Suprapubic skin (tissue), 4 donors: ENCODE data around the gene ANLN. TPM values are rescaled to one million over a fixed set of nuclear protein-coding genes. Genes with fewer than 3 reads are reported as not detected.

Experiments
- DNase-seq, 2 donors: peaks; one replicate each; pipeline ENCODE4 v3.0.0-alpha.2; 2019; ENCODE audit warnings: low spot score in 2 of 2
- H3K27ac ChIP-seq: fragments of 200-600 bp; sonication (generic); one replicate; pipeline ENCODE4 v1.5.1; 2019
- H3K27me3 ChIP-seq: fragments of 200-600 bp; sonication (generic); one replicate; pipeline ENCODE4 v1.5.1; 2019
- H3K36me3 ChIP-seq: fragments of 200-600 bp; sonication (generic); one replicate; pipeline ENCODE4 v1.5.1; 2019
- H3K4me1 ChIP-seq: fragments of 200-600 bp; sonication (generic); one replicate; pipeline ENCODE4 v1.5.1; 2019
- H3K4me3 ChIP-seq: fragments of 200-600 bp; sonication (generic); one replicate; pipeline ENCODE4 v1.5.1; 2019; ENCODE audit warnings: mild to moderate bottlenecking
- H3K9me3 ChIP-seq: fragments of 200-600 bp; sonication (generic); one replicate; pipeline ENCODE4 v1.5.1; 2019
- EP300 ChIP-seq: sonication (generic); formaldehyde crosslinking; IDR thresholded peaks from one replicate; pipeline ENCODE4 v1.6.1; 2017; ENCODE audit warnings: antibody characterized with exemption
- POLR2A ChIP-seq, 2 donors: fragments of 450-650 bp; IDR thresholded peaks; one replicate each; pipeline ENCODE4 v1.6.1; 2017; ENCODE audit warnings: antibody characterized with exemption in 2 of 2, mild to moderate bottlenecking in 2 of 2, moderate library complexity in 2 of 2
- POLR2AphosphoS5 ChIP-seq, 3 donors: sonication (generic); formaldehyde crosslinking; IDR thresholded peaks; one replicate each; pipeline ENCODE4 v1.6.1; 2017; ENCODE audit warnings: antibody characterized with exemption in 3 of 3
- WGBS: methylation state at CpG from one replicate; pipeline ENCODE4 v1.1.5; 2018; 5-methylcytosine and 5-hydroxymethylcytosine counted together
- total RNA-seq, 4 donors: library from RNA; depleted of rRNA; stranded (reverse); fragments of >200 nt; gene quantifications; one replicate each; pipeline ENCODE4 v1.1.0, GENCODE V29; 2016
- TF ChIP-seq, protein P1 (sequence below), 2 donors: fragments of 200-600 bp in 1 of 2; fragments of 450-650 bp in 1 of 2; sonication (generic) in 1 of 2; IDR thresholded peaks; one replicate each; pipeline ENCODE4 v1.5.1; 2016 to 2019; ENCODE audit warnings: antibody characterized with exemption in 2 of 2, mild to moderate bottlenecking in 1 of 2, moderate library complexity in 1 of 2

The ANLN gene
- total RNA-seq, 4 donors from 2014 or later = 10.1 to 33.5 (median 17.9) TPM

DNA sequence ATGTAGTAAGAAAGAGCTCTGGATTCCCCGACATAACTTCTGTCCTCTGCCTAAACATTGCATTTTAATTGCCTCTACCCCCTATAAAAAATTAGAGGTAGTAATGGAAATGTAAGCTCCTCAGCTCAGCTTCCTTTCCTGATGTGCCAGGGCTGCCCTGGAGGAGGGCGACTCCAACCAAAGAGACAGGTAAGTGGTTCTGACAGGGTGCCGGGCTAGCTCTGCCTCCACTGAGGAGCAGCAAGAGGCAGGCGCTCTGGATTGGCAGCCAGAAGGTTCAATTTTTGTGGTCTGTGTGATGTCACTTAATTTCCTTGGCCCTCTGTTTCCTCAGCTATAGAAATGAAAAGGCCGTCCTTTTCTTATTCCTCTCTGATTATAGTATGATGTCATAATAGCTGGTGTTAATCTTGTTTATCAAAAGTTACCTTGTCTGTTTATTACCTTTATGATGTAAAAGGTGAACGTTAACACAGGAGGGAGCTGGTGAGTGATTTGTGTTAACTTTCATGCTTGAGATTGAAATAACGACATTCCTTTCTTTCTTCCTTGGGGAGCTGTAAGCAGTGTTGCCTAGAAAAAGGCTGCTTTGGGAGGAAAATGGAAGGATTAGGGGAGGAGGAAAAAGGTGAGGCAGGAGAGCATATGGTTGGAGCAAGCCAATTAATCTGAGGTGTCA, 51.8 kb downstream of the ANLN start:
- WGBS = 80% methylated on average over 7 of the region's 7 CpGs
- H3K27me3 ChIP-seq = no peaks in the 10 kb centered on the region
- no peaks in the 10 kb centered on the region for H3K4me1 ChIP-seq
- no peak overlapping the region for H3K4me3 ChIP-seq
- no peak overlapping the region for H3K27ac ChIP-seq
- H3K36me3 ChIP-seq = no peaks in the 10 kb centered on the region
- no peak for DNase-seq
- no peaks in the 10 kb centered on the region for H3K9me3 ChIP-seq
- TF ChIP-seq, protein P1, sequence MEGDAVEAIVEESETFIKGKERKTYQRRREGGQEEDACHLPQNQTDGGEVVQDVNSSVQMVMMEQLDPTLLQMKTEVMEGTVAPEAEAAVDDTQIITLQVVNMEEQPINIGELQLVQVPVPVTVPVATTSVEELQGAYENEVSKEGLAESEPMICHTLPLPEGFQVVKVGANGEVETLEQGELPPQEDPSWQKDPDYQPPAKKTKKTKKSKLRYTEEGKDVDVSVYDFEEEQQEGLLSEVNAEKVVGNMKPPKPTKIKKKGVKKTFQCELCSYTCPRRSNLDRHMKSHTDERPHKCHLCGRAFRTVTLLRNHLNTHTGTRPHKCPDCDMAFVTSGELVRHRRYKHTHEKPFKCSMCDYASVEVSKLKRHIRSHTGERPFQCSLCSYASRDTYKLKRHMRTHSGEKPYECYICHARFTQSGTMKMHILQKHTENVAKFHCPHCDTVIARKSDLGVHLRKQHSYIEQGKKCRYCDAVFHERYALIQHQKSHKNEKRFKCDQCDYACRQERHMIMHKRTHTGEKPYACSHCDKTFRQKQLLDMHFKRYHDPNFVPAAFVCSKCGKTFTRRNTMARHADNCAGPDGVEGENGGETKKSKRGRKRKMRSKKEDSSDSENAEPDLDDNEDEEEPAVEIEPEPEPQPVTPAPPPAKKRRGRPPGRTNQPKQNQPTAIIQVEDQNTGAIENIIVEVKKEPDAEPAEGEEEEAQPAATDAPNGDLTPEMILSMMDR (IDR thresholded peaks at IDR 0.05) = no peak
- TF ChIP-seq EP300 (no peak), POLR2AphosphoS5 (IDR thresholded peaks at IDR 0.05) (no peak), POLR2A (IDR thresholded peaks at IDR 0.05) (no peak)

DNA sequence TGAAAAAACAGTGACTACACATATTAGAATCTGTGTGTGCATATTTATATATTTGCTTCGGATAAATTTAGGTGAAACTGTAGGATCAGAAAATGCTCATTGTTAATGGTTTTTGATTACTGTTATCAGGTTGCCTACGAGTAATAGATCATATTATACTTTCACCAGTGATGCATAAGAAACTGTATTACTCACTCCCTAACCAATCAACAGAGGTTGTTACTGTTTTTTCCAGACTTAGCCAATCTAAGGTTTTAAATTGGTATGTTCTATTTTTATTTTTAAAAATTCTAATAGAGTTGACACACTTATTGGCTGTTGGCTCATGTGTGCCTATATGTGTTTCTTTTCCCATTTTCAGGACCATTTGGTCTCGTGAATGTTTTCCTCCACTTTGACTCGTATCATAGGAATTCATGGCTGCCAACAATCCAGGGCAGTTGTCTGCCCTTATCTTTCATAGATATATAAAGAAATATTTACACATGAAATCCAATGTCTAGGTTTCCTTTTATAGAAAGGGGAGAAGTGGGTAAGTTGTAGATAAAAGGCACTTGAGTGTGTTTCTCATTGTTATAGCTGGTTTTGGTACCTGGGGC, 59.2 kb downstream of the ANLN start:
- H3K27me3 ChIP-seq = no peaks in the 10 kb centered on the region
- WGBS = 83% methylated on average over 4 of the region's 4 CpGs
- DNase-seq = no peak
- TF ChIP-seq POLR2A (IDR thresholded peaks at IDR 0.05) (no peak), POLR2AphosphoS5 (IDR thresholded peaks at IDR 0.05) (no peak), EP300 (no peak)
- TF ChIP-seq, protein P1 (IDR thresholded peaks at IDR 0.05) = no peak
- no peaks in the 10 kb centered on the region for H3K4me1 ChIP-seq
- H3K4me3 ChIP-seq = no peak overlapping the region
- no peak overlapping the region for H3K27ac ChIP-seq
- peaks cover 6% of the 10 kb centered on the region for H3K36me3 ChIP-seq
- no peaks in the 10 kb centered on the region for H3K9me3 ChIP-seq

DNA sequence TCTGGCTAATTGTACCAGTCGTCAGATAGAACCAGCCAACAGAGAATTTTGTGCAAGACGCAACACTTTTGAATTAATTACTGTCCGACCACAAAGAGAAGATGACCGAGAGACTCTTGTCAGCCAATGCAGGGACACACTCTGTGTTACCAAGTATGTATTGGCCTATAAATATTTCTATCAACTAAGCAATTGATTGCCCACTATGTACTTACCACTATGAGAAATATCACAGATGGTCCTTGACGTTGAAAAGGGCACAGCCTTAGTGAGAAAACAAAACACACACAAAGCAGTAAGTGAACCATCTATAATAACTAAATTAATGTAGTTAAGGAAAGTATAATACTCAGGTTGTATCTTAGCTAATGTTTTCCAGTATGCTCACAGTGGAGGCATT, 60.0 kb downstream of the ANLN start:
- H3K9me3 ChIP-seq = no peaks in the 10 kb centered on the region
- H3K36me3 ChIP-seq = peaks cover 6% of the 10 kb centered on the region
- no peak for DNase-seq
- TF ChIP-seq, protein P1 (IDR thresholded peaks at IDR 0.05) = no peak
- no peak for TF ChIP-seq POLR2AphosphoS5 (IDR thresholded peaks at IDR 0.05)
- no peak for TF ChIP-seq POLR2A (IDR thresholded peaks at IDR 0.05)
- TF ChIP-seq EP300 = no peak
- WGBS = 94% methylated on average over 5 of the region's 5 CpGs
- no peaks in the 10 kb centered on the region for H3K27me3 ChIP-seq
- H3K4me3 ChIP-seq = no peak overlapping the region
- H3K27ac ChIP-seq = no peak overlapping the region
- H3K4me1 ChIP-seq = no peaks in the 10 kb centered on the region

DNA sequence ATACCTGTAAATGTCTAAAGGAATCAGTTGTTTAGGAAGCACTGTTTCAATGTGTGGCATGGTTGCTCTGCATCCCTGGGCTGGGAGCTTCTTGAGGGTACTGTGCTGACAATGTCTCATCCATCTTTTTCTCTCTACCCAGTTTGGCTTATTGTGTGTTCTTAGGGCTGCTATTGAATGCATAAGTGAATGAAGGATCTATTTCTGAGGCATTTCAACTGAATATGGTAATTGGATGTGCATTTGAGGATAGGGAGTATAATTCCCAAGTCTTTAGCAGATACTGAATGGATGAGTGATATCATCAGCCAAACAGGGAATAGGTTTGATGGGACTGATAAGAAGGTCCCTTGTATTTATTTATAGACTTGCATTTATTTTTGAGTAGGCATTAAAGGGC, 64.1 kb downstream of the ANLN start:
- Histone ChIP-seq H3K27me3 (no peaks in the 10 kb centered on the region), H3K9me3 (no peaks in the 10 kb centered on the region), H3K4me3 (no peak overlapping the region), H3K4me1 (no peaks in the 10 kb centered on the region), H3K36me3 (peaks cover 6% of the 10 kb centered on the region), H3K27ac (no peak overlapping the region)
- no peak for TF ChIP-seq EP300
- TF ChIP-seq, protein P1 (IDR thresholded peaks at IDR 0.05) = no peak
- no peak for TF ChIP-seq POLR2A (IDR thresholded peaks at IDR 0.05)
- no peak for TF ChIP-seq POLR2AphosphoS5 (IDR thresholded peaks at IDR 0.05)
- DNase-seq = no peak

DNA sequence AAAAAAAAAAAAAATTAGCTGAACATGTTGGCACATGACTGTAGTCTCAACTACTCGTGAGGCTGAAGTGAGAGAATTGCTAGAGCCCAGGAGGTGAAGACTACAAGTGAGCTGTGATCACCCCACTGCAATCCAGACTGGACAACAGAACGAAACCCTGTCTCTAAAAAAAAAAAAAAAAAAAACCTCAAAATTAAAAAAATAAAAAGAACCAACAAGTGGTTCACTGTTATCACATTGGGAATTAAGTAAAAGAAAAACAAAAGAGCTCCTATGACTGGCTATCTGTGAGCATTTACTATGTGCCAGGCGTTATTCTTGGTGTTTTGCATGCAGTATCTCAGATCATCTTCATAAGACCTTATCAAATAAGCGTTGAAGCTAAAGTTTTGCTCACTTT, 66.0 kb downstream of the ANLN start:
- Histone ChIP-seq H3K36me3 (peaks cover 6% of the 10 kb centered on the region), H3K4me1 (no peaks in the 10 kb centered on the region), H3K27me3 (no peaks in the 10 kb centered on the region), H3K4me3 (no peak overlapping the region), H3K27ac (no peak overlapping the region), H3K9me3 (no peaks in the 10 kb centered on the region)
- TF ChIP-seq, protein P1 (IDR thresholded peaks at IDR 0.05) = no peak
- TF ChIP-seq EP300 (no peak), POLR2A (IDR thresholded peaks at IDR 0.05) (no peak), POLR2AphosphoS5 (IDR thresholded peaks at IDR 0.05) (no peak)
- no peak for DNase-seq
- WGBS = 77% methylated on average over 4 of the region's 4 CpGs
